Brain pericyte (primary cell): ENCODE results near the gene GPHA2.

Experiments
- DNase-seq: peaks from one replicate; pipeline ENCODE4 v3.0.0-alpha.2; 2012; ENCODE audit warnings: low read depth, low spot score

GPHA2 gene

GRCh38 chr11:64930340-64930739, 5.4 kb downstream of the GPHA2 start:
- DNase-seq, result no peak

GRCh38 chr11:64929625-64930024, 6.1 kb downstream of the GPHA2 start:
- no peak for DNase-seq

GRCh38 chr11:64928957-64929356, 6.7 kb downstream of the GPHA2 start:
- no peak for DNase-seq

GRCh38 chr11:64926689-64927088, 9.0 kb downstream of the GPHA2 start:
- no peak for DNase-seq

GRCh38 chr11:64925536-64926436, 9.9 kb downstream of the GPHA2 start:
- no peak for DNase-seq

- DNase-seq, result no peak
Observed at GRCh38 chr11:64924910-64925284, 10.8 kb downstream of the GPHA2 start.

- DNase-seq, result peak; percentile 65
Observed at GRCh38 chr11:64923944-64924909, 11.5 kb downstream of the GPHA2 start, which contains the start of gene PPP2R5B. Gene PPP2R5B, plus strand, starts transcription at chr11:64924689. Its CDS starts 1,046 bp downstream, at chr11:64925735.

GRCh38 chr11:64923151-64923661, 12.5 kb downstream of the GPHA2 start:
- no peak for DNase-seq

- no peak for DNase-seq
Observed at GRCh38 chr11:64921384-64921783, 14.3 kb downstream of the GPHA2 start.

- no peak for DNase-seq
Observed at GRCh38 chr11:64920124-64920523, 15.6 kb downstream of the GPHA2 start.

- DNase-seq, result no peak
Observed at GRCh38 chr11:64919627-64920026, 16.1 kb downstream of the GPHA2 start.

GRCh38 chr11:64918017-64918416, 17.7 kb downstream of the GPHA2 start:
- no peak for DNase-seq

- no peak for DNase-seq
Observed at GRCh38 chr11:64917663-64917995, 18.1 kb downstream of the GPHA2 start.

GRCh38 chr11:64916775-64917662, 18.7 kb downstream of the GPHA2 start, which contains the start of gene ATG2A:
Gene ATG2A, minus strand, starts transcription at chr11:64917209. Its CDS starts 74 bp downstream, at chr11:64917135.
- peak; percentile 99 for DNase-seq

GRCh38 chr11:64916040-64916774, 19.5 kb downstream of the GPHA2 start:
- no peak for DNase-seq

GRCh38 chr11:64915376-64915887, 20.3 kb downstream of the GPHA2 start:
- DNase-seq, result no peak

- no peak for DNase-seq
Observed at GRCh38 chr11:64914123-64914522, 21.6 kb downstream of the GPHA2 start.

GRCh38 chr11:64913171-64913727, 22.4 kb downstream of the GPHA2 start:
- DNase-seq, result no peak

- DNase-seq, result no peak
Observed at GRCh38 chr11:64911689-64912088, 24.0 kb downstream of the GPHA2 start.

GRCh38 chr11:64911142-64911541, 24.6 kb downstream of the GPHA2 start:
- DNase-seq, result no peak
